HG03025 (cell line): ENCODE data around the gene PCDHGA2.
"Not testable (repeated sequence)": the region's sequence is repeated elsewhere in the genome, so short reads cannot be mapped to it uniquely, and the experiment has no call there.

Experiments used
- ATAC-seq: cut with Tn5 transposase; IDR thresholded peaks from one replicate; pipeline ENCODE4 v1.9.1; 2021; ENCODE audit warnings: mild to moderate bottlenecking, moderate library complexity; ENCODE audit not compliant: unreplicated experiment, low FRiP score

PCDHGA2 gene

GRCh38 chr5:141345327-141345726 lies 6.8 kb downstream of the PCDHGA2 start:
- no peak for ATAC-seq

DNA sequence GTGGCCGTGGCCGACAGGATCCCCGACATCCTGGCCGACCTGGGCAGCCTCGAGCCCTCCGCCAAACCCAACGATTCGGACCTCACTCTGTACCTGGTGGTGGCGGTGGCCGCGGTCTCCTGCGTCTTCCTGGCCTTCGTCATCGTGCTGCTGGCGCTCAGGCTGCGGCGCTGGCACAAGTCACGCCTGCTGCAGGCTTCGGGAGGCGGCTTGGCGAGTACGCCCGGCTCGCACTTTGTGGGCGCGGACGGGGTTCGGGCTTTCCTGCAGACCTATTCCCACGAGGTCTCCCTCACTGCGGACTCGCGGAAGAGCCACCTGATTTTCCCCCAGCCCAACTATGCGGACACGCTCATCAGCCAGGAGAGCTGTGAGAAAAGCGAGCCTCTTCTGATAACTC lies 7.5 kb downstream of the PCDHGA2 start:
- ATAC-seq, result not testable (repeated sequence)

DNA sequence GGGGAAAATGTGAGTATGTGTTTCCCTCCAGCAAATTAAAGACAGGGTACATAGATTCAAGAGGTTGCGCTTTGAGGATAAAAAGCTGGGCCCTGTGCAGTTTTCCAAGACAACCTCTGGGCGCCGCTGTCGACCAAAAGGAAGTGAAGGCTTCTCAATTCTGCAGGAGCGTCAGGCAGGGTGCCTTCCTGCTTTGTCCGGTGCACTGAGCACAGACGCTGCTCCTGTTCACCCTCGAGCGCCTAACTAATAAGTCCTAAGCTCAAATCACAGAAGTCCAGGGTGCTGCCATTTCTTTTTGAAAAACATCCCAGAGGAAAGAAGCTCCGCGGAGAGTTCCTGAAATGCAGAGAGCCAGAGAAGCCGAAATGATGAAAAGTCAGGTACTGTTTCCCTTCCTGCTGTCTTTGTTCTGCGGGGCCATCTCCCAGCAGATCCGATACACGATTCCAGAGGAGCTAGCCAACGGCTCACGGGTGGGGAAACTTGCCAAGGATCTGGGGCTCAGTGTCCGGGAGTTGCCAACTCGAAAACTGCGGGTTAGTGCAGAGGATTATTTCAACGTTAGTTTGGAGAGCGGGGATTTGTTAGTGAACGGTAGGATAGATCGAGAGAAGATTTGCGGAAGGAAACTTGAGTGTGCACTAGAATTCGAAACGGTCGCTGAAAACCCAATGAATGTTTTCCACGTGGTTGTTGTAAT lies 11.5 kb downstream of the PCDHGA2 start, which contains the start of gene PCDHGB1:
Gene PCDHGB1, plus strand, starts transcription at position 183 of the 703 bp plus-strand sequence. Its CDS starts 162 bp downstream, at position 345.
- no peak for ATAC-seq

DNA sequence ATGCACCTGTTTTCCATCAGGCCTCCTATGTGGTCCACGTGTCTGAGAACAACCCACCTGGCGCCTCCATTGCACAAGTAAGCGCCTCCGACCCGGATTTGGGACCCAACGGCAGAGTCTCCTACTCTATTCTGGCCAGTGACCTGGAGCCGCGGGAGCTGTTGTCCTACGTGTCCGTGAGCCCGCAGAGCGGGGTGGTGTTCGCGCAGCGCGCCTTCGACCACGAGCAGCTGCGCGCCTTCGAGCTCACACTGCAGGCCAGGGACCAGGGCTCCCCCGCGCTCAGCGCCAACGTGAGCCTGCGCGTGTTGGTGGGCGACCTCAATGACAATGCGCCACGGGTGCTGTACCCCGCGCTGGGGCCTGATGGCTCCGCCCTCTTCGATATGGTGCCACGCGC lies 13.0 kb downstream of the PCDHGA2 start:
- ATAC-seq, result no peak

GRCh38 chr5:141354900-141355469 lies 16.4 kb downstream of the PCDHGA2 start, which contains the start of gene PCDHGA4:
Gene PCDHGA4, plus strand, starts transcription at chr5:141355021. Its CDS starts 87 bp downstream, at chr5:141355108.
- no peak for ATAC-seq

DNA sequence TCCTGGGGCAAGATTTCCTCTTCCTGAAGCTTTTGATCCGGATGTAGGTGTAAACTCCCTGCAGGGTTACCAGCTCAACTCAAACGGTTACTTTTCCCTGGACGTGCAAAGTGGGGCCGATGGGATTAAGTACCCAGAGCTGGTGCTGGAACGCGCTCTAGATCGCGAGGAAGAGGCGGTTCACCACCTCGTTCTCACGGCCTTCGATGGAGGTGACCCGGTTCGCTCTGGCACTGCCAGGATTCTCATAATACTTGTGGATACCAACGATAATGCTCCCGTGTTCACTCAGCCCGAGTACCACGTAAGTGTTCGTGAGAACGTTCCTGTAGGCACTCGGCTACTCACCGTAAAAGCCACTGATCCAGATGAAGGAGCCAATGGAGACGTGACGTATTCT lies 17.1 kb downstream of the PCDHGA2 start:
- no peak for ATAC-seq

DNA sequence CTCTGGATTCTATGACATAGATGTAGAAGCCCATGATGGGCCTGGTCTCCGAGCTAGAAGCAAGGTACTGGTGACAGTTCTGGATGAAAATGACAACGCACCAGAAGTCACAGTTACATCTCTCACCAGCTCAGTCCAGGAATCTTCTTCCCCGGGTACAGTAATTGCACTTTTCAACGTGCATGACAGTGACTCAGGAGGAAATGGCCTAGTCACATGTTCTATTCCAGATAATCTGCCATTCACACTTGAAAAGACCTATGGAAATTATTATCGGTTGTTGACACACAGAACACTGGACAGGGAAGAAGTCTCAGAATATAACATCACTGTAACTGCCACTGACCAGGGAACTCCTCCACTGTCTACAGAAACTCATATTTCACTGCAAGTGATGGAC lies 17.6 kb downstream of the PCDHGA2 start:
- no peak for ATAC-seq

GRCh38 chr5:141356950-141357349 lies 18.4 kb downstream of the PCDHGA2 start:
- no peak for ATAC-seq

DNA sequence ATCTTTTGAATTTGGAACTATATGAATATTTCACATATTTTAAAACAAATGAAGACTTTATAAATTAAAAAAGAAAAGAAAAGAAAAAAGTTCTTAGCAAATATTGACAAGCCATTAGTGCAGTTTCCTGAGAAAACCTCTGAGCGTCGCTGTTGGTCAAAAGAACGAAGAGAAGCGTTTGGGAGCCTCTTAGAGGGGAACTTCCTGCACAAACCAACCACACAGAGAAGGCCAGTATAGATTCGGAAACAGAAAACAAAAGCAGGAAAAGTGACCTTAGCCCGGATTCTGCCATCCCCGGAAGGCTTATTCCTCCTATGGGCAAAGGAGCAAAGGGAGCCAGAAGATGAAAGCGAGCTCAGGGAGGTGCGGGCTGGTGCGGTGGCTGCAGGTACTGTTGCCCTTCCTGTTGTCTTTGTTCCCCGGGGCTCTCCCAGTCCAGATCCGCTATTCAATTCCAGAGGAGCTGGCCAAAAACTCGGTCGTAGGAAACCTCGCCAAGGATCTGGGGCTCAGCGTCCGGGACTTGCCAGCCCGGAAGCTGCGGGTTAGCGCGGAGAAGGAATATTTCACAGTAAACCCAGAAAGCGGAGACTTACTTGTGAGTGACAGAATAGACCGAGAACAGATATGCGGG lies 21.3 kb downstream of the PCDHGA2 start, which contains the start of gene PCDHGB2:
Gene PCDHGB2, plus strand, starts transcription at position 205 of the 637 bp plus-strand sequence. Its CDS starts 142 bp downstream, at position 347.
- ATAC-seq, result no peak

GRCh38 chr5:141360685-141361084 lies 22.1 kb downstream of the PCDHGA2 start:
- no peak for ATAC-seq

GRCh38 chr5:141362719-141363118 lies 24.2 kb downstream of the PCDHGA2 start:
- ATAC-seq, result no peak

DNA sequence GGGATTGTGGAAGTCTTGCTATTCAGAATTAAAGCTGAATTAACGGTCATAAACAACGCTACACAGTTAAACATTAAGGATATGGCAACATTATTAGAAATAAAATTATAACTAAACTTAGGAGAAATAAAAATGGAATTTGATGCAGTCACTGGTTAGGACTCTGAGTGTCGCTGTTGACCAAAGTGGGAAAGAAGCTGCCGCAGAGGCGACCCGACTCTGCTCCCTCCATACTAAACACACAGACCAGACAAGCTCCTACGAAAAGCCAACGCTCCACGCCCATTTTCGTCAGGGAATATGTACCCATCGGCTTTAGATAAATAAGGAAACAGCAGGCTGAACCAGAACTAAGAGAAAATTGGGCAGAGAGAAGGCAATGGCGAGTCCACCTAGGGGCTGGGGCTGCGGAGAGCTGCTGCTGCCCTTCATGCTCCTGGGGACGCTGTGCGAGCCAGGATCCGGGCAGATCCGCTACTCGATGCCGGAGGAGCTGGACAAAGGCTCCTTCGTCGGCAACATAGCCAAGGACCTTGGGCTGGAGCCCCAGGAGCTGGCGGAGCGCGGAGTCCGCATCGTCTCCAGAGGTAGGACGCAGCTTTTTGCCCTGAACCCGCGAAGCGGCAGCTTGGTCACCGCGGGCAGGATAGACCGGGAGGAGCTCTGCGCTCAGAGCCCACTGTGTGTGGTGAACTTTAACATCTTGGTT lies 25.5 kb downstream of the PCDHGA2 start, which contains the start of gene PCDHGA5:
Gene PCDHGA5, plus strand, starts transcription at position 211 of the 709 bp plus-strand sequence. Its CDS starts 169 bp downstream, at position 380.
- no peak for ATAC-seq

GRCh38 chr5:141366016-141366896 lies 27.7 kb downstream of the PCDHGA2 start:
- ATAC-seq, result no peak

DNA sequence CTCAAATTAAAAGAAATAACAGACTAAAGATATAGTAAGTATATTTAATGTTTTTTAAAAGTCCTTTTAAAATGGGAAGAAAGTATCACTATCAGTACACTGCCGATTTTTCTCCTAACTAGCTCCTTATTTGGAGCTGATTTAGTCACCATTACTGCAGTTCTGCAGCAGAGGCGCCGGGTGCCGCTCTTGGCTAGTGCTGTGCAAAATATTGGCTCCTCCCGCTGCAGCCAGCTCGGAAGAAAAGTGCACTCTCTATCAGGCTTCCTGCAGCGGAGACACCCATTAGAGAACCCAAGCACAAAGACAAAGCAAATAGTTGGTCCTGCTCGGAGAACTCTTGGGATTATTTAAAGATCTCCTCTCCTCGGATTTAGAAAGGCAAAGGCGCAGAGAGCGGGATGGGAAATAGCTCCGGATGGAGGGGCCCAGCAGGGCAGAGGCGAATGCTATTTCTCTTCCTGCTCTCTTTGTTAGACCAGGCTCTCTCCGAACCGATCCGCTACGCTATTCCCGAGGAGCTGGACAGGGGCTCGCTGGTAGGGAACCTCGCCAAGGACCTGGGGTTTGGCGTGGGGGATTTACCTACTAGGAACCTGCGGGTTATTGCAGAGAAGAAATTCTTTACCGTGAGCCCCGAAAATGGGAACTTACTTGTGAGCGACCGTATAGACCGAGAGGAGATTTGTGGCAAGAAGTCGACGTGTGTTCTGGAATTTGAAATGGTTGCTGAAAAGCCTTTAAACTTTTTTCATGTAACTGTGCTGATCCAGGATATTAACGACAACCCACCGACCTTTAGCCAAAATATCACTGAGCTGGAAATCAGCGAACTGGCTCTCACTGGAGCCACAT lies 31.7 kb downstream of the PCDHGA2 start, which contains the start of gene PCDHGB3:
Gene PCDHGB3, plus strand, starts transcription at position 249 of the 855 bp plus-strand sequence. Its CDS starts 153 bp downstream, at position 402.
- ATAC-seq, result peak; percentile 99

DNA sequence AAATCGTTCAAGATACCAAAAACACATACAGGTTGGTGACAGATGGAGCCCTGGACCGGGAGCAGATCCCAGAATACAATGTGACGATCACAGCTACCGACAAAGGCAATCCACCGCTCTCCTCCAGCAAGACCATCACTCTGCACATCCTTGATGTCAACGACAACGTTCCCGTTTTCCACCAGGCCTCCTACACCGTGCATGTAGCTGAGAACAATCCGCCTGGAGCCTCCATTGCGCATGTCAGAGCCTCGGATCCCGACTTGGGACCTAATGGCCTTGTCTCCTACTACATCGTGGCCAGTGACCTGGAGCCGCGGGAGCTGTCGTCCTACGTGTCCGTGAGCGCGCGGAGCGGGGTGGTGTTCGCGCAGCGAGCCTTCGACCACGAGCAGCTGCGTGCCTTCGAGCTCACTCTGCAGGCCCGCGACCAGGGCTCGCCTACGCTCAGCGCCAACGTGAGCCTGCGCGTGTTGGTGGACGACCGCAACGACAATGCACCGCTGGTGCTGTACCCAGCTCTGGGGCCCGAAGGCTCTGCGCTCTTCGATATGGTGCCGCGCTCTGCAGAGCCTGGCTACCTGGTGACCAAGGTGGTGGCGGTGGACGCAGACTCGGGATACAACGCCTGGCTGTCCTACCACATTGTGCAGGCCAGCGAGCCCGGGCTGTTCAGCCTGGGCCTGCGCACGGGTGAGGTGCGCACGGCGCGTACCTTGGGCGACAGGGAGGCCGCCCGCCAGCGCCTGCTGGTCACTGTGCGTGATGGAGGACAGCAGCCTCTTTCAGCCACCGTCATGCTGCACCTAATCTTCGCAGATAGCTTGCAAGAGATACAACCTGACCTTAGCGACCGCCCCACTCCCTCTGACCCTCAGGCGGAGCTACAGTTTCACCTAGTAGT lies 33.3 kb downstream of the PCDHGA2 start:
- ATAC-seq, result no peak

GRCh38 chr5:141373673-141374317 lies 35.2 kb downstream of the PCDHGA2 start, which contains the start of gene PCDHGA6:
Gene PCDHGA6, plus strand, starts transcription at chr5:141373891. Its CDS starts 193 bp downstream, at chr5:141374084.
- ATAC-seq, result no peak

GRCh38 chr5:141374627-141375026 lies 36.1 kb downstream of the PCDHGA2 start:
- no peak for ATAC-seq
